HUES64 (cell line): ENCODE data around the gene LMAN2.

Experiments
- H3K27ac ChIP-seq: 2 replicates; pipeline ENCODE4 v1.7.0; 2013; ENCODE audit warnings: low read depth, low read length, inconsistent platforms
- H3K27me3 ChIP-seq: 2 replicates; pipeline ENCODE4 v1.6.1; 2013; ENCODE audit warnings: mild to moderate bottlenecking, low read length; ENCODE audit not compliant: insufficient read depth
- H3K36me3 ChIP-seq: 2 replicates; pipeline ENCODE4 v1.6.1; 2013; ENCODE audit warnings: mild to moderate bottlenecking, low read length; ENCODE audit not compliant: insufficient read depth
- H3K4me1 ChIP-seq: 2 replicates; pipeline ENCODE4 v1.6.1; 2013; ENCODE audit warnings: mild to moderate bottlenecking, low read length, moderate library complexity; ENCODE audit not compliant: insufficient read depth
- H3K4me3 ChIP-seq: 2 replicates; pipeline ENCODE4 v1.5.1; 2013; ENCODE audit warnings: mild to moderate bottlenecking, low read length, moderate library complexity
- H3K9ac ChIP-seq: 2 replicates; pipeline ENCODE4 v1.6.1; 2013; ENCODE audit warnings: mild to moderate bottlenecking, low read depth, low read length
- H3K9me3 ChIP-seq: 2 replicates; pipeline ENCODE4 v1.6.1; 2013; ENCODE audit warnings: low read depth, low read length; ENCODE audit not compliant: insufficient read depth
- WGBS: fragments of 150-250, 120-280 bp; methylation state at CpG from one replicate; pipeline ENCODE4 v1.1.7; 2013; ENCODE audit warnings: missing lambda C conversion rate; 5-methylcytosine and 5-hydroxymethylcytosine counted together

LMAN2 gene

GRCh38 chr5:177369645-177370440 is 18.4 kb upstream of the LMAN2 start:
- no peak overlapping the region for H3K9ac ChIP-seq
- peak overlapping the region; percentile 51; the same call in 1 of the 2 replicates for H3K27ac ChIP-seq

GRCh38 chr5:177368869-177369644 is 17.6 kb upstream of the LMAN2 start:
- Histone ChIP-seq H3K4me3 (no peak overlapping the region), H3K27me3 (peaks cover 17% of the 10 kb centered on the region), H3K36me3 (no peaks in the 10 kb centered on the region), H3K27ac (no peak overlapping the region), H3K9me3 (no peaks in the 10 kb centered on the region), H3K4me1 (peaks cover 17% of the 10 kb centered on the region), H3K9ac (no peak overlapping the region)
- WGBS, result 72% methylated on average over 5 of the region's 5 CpGs

More at GRCh38 chr5:177369645-177370440, 18.4 kb upstream of the LMAN2 start:
- Histone ChIP-seq H3K4me1 (peaks cover 18% of the 10 kb centered on the region), H3K27me3 (peaks cover 17% of the 10 kb centered on the region), H3K9me3 (no peaks in the 10 kb centered on the region), H3K4me3 (no peak overlapping the region), H3K36me3 (no peaks in the 10 kb centered on the region)
- WGBS, result 85% methylated on average over 11 of the region's 11 CpGs

DNA sequence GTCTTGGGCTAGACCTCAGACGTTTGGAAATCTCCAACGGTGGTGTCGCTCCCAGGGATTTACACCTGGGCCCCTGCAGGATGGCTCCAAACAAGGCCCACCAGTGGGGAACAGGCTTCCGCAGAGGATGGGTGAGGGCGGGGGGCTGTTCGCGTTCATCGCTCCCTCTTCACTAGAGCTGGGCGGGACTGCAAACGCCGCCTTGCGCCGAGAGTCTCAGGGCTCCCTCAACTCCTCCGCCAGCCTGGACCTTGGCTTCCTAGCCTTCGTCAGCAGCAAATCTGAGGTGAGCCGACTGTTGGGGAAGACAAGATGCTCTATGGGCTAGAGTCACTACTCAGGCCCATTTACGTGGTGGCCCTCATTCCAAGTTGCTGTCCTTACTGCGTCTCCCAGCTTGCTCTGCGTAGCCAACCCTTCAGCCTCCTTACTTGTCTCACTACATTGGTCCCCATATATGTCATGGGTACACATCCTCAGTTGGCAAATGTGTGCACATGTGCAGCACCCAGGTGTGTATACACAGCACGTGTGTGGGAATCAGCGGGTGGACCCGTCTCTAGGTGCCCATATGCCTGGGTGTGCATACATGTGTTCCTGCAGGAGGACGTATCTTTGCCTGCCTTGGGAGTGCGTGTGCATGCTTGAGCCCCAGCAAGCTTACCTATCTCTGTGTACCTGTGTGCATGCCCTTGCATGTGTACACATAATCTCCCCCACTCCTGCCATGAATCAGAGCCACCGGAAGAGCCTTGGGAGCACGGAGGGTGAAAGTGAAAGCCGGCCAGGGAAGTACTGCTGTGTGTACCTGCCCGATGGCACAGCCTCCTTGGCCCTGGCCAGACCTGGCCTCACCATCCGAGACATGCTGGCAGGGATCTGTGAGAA is 16.8 kb upstream of the LMAN2 start:
- H3K36me3 ChIP-seq, result no peaks in the 10 kb centered on the region
- 93% methylated on average over 29 of the region's 29 CpGs for WGBS
- no peak overlapping the region; the same call in 1 of the 2 replicates for H3K9ac ChIP-seq
- peak overlapping the region; percentile 73; the same call in 1 of the 2 replicates for H3K4me3 ChIP-seq
- no peaks in the 10 kb centered on the region for H3K9me3 ChIP-seq
- peaks cover 17% of the 10 kb centered on the region for H3K27me3 ChIP-seq
- H3K4me1 ChIP-seq, result peaks cover 11% of the 10 kb centered on the region
- no peak overlapping the region for H3K27ac ChIP-seq

DNA sequence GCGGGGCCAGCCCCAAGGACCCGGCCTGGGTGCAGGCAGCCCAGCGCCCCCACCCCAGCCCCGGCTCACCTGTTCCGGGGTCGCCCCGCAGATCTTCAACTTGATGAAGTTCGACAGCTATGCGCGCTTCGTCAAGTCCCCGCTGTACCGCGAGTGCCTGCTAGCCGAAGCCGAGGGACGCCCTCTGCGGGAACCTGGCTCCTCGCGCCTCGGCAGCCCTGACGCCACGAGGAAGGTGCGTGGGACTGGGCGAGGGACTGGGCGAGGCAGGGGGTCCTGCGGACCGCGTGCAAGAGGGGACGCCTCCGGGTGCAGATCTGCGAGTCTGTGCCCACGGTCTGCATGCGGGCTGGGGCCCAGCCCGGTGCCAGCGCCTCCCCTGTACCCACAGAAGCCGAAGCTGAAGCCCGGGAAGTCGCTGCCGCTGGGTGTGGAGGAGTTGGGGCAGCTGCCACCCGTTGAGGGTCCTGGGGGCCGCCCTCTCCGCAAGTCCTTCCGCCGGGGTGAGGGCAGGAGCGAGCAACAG is 15.9 kb upstream of the LMAN2 start:
- WGBS, result 35% methylated on average over 46 of the region's 46 CpGs
- H3K27ac ChIP-seq, result no peak overlapping the region
- H3K4me1 ChIP-seq, result peaks cover 12% of the 10 kb centered on the region
- no peaks in the 10 kb centered on the region for H3K36me3 ChIP-seq
- H3K9ac ChIP-seq, result peak overlapping the region; percentile 48; the same call in 1 of the 2 replicates
- H3K4me3 ChIP-seq, result peak overlapping the region; percentile 73
- no peaks in the 10 kb centered on the region for H3K9me3 ChIP-seq
- peaks cover 20% of the 10 kb centered on the region for H3K27me3 ChIP-seq

GRCh38 chr5:177366528-177367322 is 15.3 kb upstream of the LMAN2 start:
- peaks cover 16% of the 10 kb centered on the region for H3K4me1 ChIP-seq

GRCh38 chr5:177365845-177366527 is 14.5 kb upstream of the LMAN2 start:
- Histone ChIP-seq H3K27ac (peak overlapping the region; percentile 89; the same call in 1 of the 2 replicates), H3K4me1 (peaks cover 16% of the 10 kb centered on the region), H3K9ac (peak overlapping the region; percentile 76), H3K9me3 (no peaks in the 10 kb centered on the region), H3K4me3 (peak overlapping the region; percentile 73), H3K36me3 (no peaks in the 10 kb centered on the region), H3K27me3 (peaks cover 25% of the 10 kb centered on the region)
- whole genome bisulfite sequencing, result 73% methylated on average over 13 of the region's 14 CpGs

More at GRCh38 chr5:177366528-177367322, 15.3 kb upstream of the LMAN2 start:
- H3K9me3 ChIP-seq, result no peaks in the 10 kb centered on the region
- no peaks in the 10 kb centered on the region for H3K36me3 ChIP-seq
- peaks cover 25% of the 10 kb centered on the region for H3K27me3 ChIP-seq
- peak overlapping the region; percentile 76 for H3K9ac ChIP-seq
- WGBS, result 2% methylated on average over 36 of the region's 36 CpGs
- peak overlapping the region; percentile 73 for H3K4me3 ChIP-seq
- H3K27ac ChIP-seq, result peak overlapping the region; percentile 89

- H3K9ac ChIP-seq, result no peak overlapping the region
Observed at GRCh38 chr5:177364159-177364962, 12.9 kb upstream of the LMAN2 start.

DNA sequence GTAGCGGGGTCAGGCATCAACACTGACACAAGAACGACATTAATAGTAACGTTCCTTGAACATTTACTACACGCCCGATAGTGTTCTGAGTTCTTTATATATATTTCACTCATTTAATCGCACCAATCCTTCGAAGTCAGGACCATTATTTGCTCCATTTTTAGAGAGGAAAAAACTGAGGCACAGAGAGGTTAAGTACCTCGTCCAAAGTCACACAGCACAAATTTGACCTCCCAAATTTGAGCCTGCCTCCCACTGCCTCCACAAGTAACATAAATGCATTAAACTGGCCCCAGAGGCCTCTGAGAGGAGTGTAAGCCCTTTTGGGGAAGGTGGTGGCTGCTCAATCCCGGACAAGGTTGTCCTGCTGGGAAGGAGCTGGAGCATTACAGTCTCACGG is 12.1 kb upstream of the LMAN2 start:
- WGBS, result 61% methylated on average over 10 of the region's 10 CpGs
- Histone ChIP-seq H3K9me3 (no peaks in the 10 kb centered on the region), H3K9ac (no peak overlapping the region), H3K4me3 (peak overlapping the region; percentile 70), H3K36me3 (no peaks in the 10 kb centered on the region), H3K27me3 (peaks cover 22% of the 10 kb centered on the region), H3K4me1 (peaks cover 11% of the 10 kb centered on the region), H3K27ac (no peak overlapping the region)

More at GRCh38 chr5:177364159-177364962, 12.9 kb upstream of the LMAN2 start:
- Histone ChIP-seq H3K36me3 (no peaks in the 10 kb centered on the region), H3K4me1 (peaks cover 11% of the 10 kb centered on the region), H3K27ac (no peak overlapping the region), H3K4me3 (no peak overlapping the region), H3K9me3 (no peaks in the 10 kb centered on the region), H3K27me3 (peaks cover 25% of the 10 kb centered on the region)
- WGBS, result 84% methylated on average over 11 of the region's 11 CpGs
